DND-41 (cell line): Measurements from ENCODE around the gene RALGDS.

ENCODE experiments used
- ATAC-seq: fragments of 200-7000 bp; cut with Tn5 transposase; 3 replicates; pipeline ENCODE4 v1.9.1; 2021; ENCODE audit warnings: low read depth; ENCODE audit not compliant: insufficient read depth
- DNase-seq: peaks from one replicate; pipeline ENCODE4 v3.0.0-alpha.2; 2020
- H2AFZ ChIP-seq: 2 replicates; pipeline ENCODE4 v1.6.0; 2012; ENCODE audit warnings: low read depth, low read length
- H3K27ac ChIP-seq: 2 replicates; pipeline ENCODE4 v1.5.1; 2012; ENCODE audit warnings: low read length, inconsistent platforms
- H3K27me3 ChIP-seq: fragments of 200-600 bp; sonication (generic); 2 replicates; pipeline ENCODE4 v1.6.0; 2012; ENCODE audit warnings: low read length, mild to moderate bottlenecking, inconsistent platforms; ENCODE audit not compliant: insufficient read depth, poor library complexity
- H3K36me3 ChIP-seq: 2 replicates; pipeline ENCODE4 v1.5.1; 2012; ENCODE audit warnings: low read length, inconsistent platforms; ENCODE audit not compliant: insufficient read depth
- H3K4me1 ChIP-seq: 2 replicates; pipeline ENCODE4 v1.5.1; 2012; ENCODE audit warnings: mild to moderate bottlenecking, low read length; ENCODE audit not compliant: insufficient read depth
- H3K4me2 ChIP-seq: 2 replicates; pipeline ENCODE4 v1.6.0; 2012; ENCODE audit warnings: mild to moderate bottlenecking, moderate library complexity, low read length, inconsistent platforms; ENCODE audit not compliant: insufficient read depth
- H3K4me3 ChIP-seq, 2 experiments: fragments of 200-600 bp in 1 of 2; shearing (Covaris generic) in 1 of 2; 2 replicates each; pipeline ENCODE4 v1.5.1; 2012 to 2016; ENCODE audit warnings: inconsistent platforms in 2 of 2, low read length in 2 of 2, mild to moderate bottlenecking in 2 of 2, low read depth in 1 of 2, moderate library complexity in 1 of 2
- H3K79me2 ChIP-seq: 2 replicates; pipeline ENCODE4 v1.6.0; 2012; ENCODE audit warnings: low read length, inconsistent platforms; ENCODE audit not compliant: insufficient read depth
- H3K9ac ChIP-seq: 2 replicates; pipeline ENCODE4 v1.6.0; 2012; ENCODE audit warnings: low read depth, mild to moderate bottlenecking, inconsistent platforms, low read length, moderate library complexity
- H3K9me3 ChIP-seq: 2 replicates; pipeline ENCODE4 v1.5.1; 2012; ENCODE audit warnings: low read length, moderate library complexity, mild to moderate bottlenecking, inconsistent platforms; ENCODE audit not compliant: insufficient read depth, severe bottlenecking
- H4K20me1 ChIP-seq: 2 replicates; pipeline ENCODE4 v1.6.0; 2012; ENCODE audit warnings: low read length; ENCODE audit not compliant: insufficient read depth
- CTCF ChIP-seq: IDR thresholded peaks from 2 replicates; pipeline ENCODE4 v1.5.1; 2012; ENCODE audit warnings: borderline replicate concordance, low read length, moderate library complexity, mild to moderate bottlenecking; ENCODE audit not compliant: poor library complexity, severe bottlenecking; ENCODE audit errors: extremely low read depth
- EZH2 ChIP-seq: IDR thresholded peaks from 3 replicates; pipeline ENCODE4 v1.6.1; 2012; ENCODE audit warnings: borderline replicate concordance, low read depth, mild to moderate bottlenecking, moderate library complexity, low read length, inconsistent platforms; ENCODE audit not compliant: severe bottlenecking

Gene RALGDS

GRCh38 chr9:133153227-133154096 is 32.4 kb upstream of the RALGDS start:
- Histone ChIP-seq H3K27me3 (no peaks in the 10 kb centered on the region), H3K9me3 (no peaks in the 10 kb centered on the region), H3K36me3 (no peaks in the 10 kb centered on the region), H2AFZ (no peak overlapping the region), H3K4me1 (peaks cover 6% of the 10 kb centered on the region), H3K4me3 (no peak overlapping the region), H4K20me1 (no peaks in the 10 kb centered on the region), H3K4me2 (no peak overlapping the region), H3K79me2 (peaks cover 4% of the 10 kb centered on the region), H3K9ac (no peak overlapping the region), H3K27ac (no peak overlapping the region)
- ATAC-seq: no peak
- DNase-seq: no peak
- TF ChIP-seq EZH2: no peak
- TF ChIP-seq CTCF: no peak

DNA sequence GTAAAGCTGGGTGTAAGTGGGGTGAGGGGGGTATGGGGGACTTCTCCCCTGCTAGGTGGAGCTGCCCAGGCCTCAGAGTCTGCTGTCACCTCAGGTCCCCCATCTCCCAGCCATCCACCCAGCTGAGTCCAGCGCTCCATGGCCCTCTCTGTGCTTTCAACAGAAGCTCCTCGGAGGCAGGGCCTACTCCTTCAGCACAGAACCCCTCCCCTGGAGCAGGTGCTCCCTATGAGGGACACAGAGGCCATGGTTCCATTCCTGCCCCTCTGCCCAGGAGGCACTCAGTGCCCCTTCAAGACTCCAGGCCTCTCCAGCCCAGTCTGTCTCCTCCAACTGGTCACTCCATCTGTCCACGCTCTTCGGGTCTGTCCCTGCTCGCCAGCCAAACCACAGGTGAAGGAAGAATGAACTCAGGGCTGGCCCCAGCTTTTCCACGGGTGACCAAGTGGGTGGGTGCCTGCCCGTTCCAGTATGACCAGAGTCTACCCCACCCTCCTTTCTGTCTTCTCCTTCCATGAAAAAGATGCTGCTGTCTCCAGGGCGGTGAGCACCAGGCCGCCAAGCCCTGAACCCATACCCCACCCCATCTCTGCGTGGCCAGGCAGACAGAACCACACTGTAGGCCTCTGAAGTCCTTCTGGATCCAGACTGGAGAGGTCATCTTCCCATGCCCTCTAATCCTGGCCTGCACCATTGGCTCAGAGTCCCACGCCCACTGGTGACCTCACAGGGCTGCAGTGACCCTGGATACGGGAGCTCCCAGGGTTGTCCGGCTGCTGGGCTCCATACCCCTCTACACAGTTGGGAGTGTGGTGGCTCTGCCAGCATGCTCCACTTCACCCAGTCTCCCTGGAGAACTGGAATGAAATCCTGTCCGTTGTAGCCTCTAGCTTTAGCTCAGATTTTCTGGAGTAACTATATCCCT is 30.8 kb upstream of the RALGDS start:
- TF ChIP-seq EZH2 (no peak), CTCF (no peak)
- Histone ChIP-seq H2AFZ (no peak overlapping the region), H3K27me3 (no peaks in the 10 kb centered on the region), H3K4me1 (peaks cover 21% of the 10 kb centered on the region), H4K20me1 (peaks cover 13% of the 10 kb centered on the region; the same call in 1 of the 2 replicates), H3K9ac (no peak overlapping the region), H3K4me3 (no peak overlapping the region), H3K27ac (no peak overlapping the region), H3K79me2 (peaks cover 20% of the 10 kb centered on the region), H3K36me3 (peaks cover under 1% of the 10 kb centered on the region; the same call in 1 of the 2 replicates), H3K9me3 (no peaks in the 10 kb centered on the region), H3K4me2 (no peak overlapping the region)
- DNase-seq (no peak), ATAC-seq (no peak)

DNA sequence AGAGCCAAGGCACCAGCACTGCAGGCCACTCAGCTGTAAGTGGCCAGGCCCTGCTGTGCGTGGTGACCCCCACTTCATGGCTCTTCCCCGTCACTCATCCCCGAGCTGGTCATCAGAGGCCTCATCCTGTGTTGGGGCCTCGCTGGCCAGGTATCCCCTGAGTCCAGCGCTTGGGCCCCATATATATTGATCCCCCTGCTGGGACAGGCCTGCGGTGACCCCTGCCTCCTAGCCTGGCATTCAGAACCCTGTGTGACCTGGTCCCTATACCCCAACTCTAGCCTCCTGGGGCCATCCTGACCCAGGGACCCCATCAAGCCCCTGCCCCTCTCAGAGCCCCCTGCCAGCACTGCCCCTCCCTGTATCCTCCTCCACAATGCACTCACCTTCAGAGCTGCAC is 30.0 kb upstream of the RALGDS start:
- H3K36me3 ChIP-seq: peaks cover 3% of the 10 kb centered on the region; the same call in 1 of the 2 replicates
- peaks cover 20% of the 10 kb centered on the region for H4K20me1 ChIP-seq
- no peak overlapping the region for H2AFZ ChIP-seq
- no peak overlapping the region for H3K4me3 ChIP-seq
- TF ChIP-seq CTCF: no peak
- TF ChIP-seq EZH2: no peak
- peaks cover 26% of the 10 kb centered on the region for H3K79me2 ChIP-seq
- no peak overlapping the region for H3K4me2 ChIP-seq
- H3K9ac ChIP-seq: no peak overlapping the region
- DNase-seq (no peak), ATAC-seq (no peak)
- H3K9me3 ChIP-seq: no peaks in the 10 kb centered on the region
- H3K27ac ChIP-seq: no peak overlapping the region
- H3K4me1 ChIP-seq: peaks cover 27% of the 10 kb centered on the region
- no peaks in the 10 kb centered on the region for H3K27me3 ChIP-seq
